ENCODE measurements around the gene BMP3. TPM values are rescaled to one million over a fixed set of nuclear protein-coding genes. Genes with fewer than 3 reads are reported as not detected.

BMP3 gene
- total RNA-seq, 4 donors from 2014 or later = 0.70 to 1.7 (median 1.1) TPM

DNA sequence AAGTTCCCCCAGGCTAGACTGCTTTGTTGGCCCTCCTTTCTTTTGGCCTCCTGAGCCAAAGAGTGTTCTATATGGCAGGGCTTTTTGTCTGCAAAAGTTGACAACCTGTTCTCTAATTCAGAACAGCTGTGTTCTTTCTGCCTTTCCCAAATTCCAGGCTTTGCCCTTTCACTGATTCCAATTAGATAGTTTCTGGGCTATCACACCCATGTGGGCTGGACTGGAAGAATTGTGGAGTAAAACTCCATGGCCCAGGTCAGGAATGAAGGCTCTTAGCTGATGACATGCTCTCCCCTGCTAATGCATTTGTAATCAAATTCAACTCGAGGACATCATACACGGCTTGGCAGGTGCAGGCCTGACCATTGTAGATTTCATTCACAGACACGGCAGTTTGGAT is 19.4 kb downstream of the BMP3 start:
- TF ChIP-seq POLR2AphosphoS5 (IDR thresholded peaks at IDR 0.05) (no peak), EP300 (IDR thresholded peaks at IDR 0.05) (no peak), POLR2A (IDR thresholded peaks at IDR 0.05) (no peak)
- TF ChIP-seq, protein P1, sequence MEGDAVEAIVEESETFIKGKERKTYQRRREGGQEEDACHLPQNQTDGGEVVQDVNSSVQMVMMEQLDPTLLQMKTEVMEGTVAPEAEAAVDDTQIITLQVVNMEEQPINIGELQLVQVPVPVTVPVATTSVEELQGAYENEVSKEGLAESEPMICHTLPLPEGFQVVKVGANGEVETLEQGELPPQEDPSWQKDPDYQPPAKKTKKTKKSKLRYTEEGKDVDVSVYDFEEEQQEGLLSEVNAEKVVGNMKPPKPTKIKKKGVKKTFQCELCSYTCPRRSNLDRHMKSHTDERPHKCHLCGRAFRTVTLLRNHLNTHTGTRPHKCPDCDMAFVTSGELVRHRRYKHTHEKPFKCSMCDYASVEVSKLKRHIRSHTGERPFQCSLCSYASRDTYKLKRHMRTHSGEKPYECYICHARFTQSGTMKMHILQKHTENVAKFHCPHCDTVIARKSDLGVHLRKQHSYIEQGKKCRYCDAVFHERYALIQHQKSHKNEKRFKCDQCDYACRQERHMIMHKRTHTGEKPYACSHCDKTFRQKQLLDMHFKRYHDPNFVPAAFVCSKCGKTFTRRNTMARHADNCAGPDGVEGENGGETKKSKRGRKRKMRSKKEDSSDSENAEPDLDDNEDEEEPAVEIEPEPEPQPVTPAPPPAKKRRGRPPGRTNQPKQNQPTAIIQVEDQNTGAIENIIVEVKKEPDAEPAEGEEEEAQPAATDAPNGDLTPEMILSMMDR (IDR thresholded peaks at IDR 0.05) = no peak
- Histone ChIP-seq H3K27me3 (peaks cover 5% of the 10 kb centered on the region), H3K4me1 (no peaks in the 10 kb centered on the region), H3K36me3 (no peaks in the 10 kb centered on the region), H3K4me3 (no peak overlapping the region), H3K9me3 (no peaks in the 10 kb centered on the region), H3K27ac (no peak overlapping the region)
- DNase-seq (ENCODE audit: low spot score in 2 of 2) = no peak
- 48% methylated on average over 3 of the region's 3 CpGs for WGBS

DNA sequence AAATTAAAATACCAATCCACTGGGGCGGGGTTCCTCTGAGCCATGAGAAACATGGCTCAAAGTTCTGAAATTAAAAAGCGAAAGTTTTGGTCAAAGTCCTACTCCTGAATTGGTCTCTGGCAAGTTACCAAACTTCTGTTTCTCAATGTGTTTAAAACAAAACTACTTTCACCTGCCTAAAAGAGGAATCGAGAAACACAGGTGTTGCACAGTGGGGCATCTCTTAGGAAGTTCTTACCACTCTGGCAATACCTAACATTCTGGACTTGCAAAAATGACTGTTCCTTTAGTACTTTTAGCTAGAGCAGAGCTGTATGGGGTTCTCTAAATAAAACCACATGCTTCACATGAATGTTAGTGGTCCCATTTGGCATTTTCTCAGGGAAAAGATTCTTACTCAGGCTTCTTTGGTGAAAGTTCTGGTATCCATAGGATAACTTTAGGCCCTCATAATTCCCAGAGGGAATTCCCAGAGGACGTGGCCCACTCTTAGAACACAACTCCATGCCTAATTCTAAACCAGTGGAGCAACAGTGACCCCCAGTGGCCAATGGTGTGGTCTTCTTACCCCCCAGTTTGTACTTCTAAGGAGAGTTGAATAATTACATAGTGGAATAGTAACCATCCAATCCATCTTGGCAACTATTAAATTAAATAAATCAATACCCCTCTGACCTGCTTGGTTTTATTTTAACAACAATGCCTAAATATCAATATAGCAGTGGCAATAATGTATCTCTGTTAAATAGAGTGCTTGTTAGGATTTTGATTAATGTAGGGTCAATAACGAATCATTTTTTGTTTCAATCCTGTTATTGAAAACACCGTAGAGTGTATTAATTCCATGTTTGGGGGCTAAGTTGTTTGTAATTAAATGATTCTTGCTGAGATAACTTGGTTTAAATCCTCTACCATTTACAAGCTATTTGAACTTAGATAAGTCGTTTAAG is 21.9 kb downstream of the BMP3 start:
- Histone ChIP-seq H3K4me1 (no peaks in the 10 kb centered on the region), H3K36me3 (no peaks in the 10 kb centered on the region), H3K27me3 (peaks cover 4% of the 10 kb centered on the region), H3K9me3 (no peaks in the 10 kb centered on the region), H3K4me3 (no peak overlapping the region), H3K27ac (no peak overlapping the region)
- 59% methylated on average over 7 of the region's 7 CpGs for WGBS
- TF ChIP-seq EP300 (IDR thresholded peaks at IDR 0.05) = no peak
- TF ChIP-seq, protein P1 (IDR thresholded peaks at IDR 0.05) = peak in 1 of 2 donors; percentile 38
- no peak for TF ChIP-seq POLR2A (IDR thresholded peaks at IDR 0.05)
- TF ChIP-seq POLR2AphosphoS5 (IDR thresholded peaks at IDR 0.05) = no peak
- no peak for DNase-seq (ENCODE audit: low spot score in 2 of 2)

DNA sequence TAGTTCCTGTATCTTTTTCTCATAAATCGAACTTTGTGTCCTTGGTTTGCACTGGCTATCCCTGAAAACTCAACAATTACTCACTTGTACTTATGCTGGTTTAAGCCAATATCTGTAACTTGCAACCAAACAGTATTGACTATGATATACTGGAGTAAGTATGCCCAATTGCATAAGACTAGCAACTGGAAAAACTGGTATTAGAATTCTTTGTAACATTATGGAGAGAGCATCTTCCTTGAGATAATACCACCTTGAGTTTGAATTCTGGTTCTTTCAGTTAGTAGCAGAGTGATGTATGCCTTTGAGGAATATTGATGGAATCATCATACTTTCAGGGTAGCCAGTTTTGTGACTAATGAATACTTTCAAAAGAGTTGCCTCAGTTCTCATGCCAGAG is 28.1 kb downstream of the BMP3 start:
- no peaks in the 10 kb centered on the region for H3K4me1 ChIP-seq
- no peak for DNase-seq (ENCODE audit: low spot score in 2 of 2)
- no peaks in the 10 kb centered on the region for H3K36me3 ChIP-seq
- WGBS = 56% methylated on average over 1 of the region's 1 CpG
- TF ChIP-seq, protein P1 (IDR thresholded peaks at IDR 0.05) = no peak
- no peak for TF ChIP-seq POLR2A (IDR thresholded peaks at IDR 0.05)
- TF ChIP-seq EP300 (IDR thresholded peaks at IDR 0.05) = no peak
- TF ChIP-seq POLR2AphosphoS5 (IDR thresholded peaks at IDR 0.05) = no peak
- no peaks in the 10 kb centered on the region for H3K9me3 ChIP-seq
- no peak overlapping the region for H3K27ac ChIP-seq
- no peak overlapping the region for H3K4me3 ChIP-seq
- H3K27me3 ChIP-seq = peaks cover 4% of the 10 kb centered on the region

DNA sequence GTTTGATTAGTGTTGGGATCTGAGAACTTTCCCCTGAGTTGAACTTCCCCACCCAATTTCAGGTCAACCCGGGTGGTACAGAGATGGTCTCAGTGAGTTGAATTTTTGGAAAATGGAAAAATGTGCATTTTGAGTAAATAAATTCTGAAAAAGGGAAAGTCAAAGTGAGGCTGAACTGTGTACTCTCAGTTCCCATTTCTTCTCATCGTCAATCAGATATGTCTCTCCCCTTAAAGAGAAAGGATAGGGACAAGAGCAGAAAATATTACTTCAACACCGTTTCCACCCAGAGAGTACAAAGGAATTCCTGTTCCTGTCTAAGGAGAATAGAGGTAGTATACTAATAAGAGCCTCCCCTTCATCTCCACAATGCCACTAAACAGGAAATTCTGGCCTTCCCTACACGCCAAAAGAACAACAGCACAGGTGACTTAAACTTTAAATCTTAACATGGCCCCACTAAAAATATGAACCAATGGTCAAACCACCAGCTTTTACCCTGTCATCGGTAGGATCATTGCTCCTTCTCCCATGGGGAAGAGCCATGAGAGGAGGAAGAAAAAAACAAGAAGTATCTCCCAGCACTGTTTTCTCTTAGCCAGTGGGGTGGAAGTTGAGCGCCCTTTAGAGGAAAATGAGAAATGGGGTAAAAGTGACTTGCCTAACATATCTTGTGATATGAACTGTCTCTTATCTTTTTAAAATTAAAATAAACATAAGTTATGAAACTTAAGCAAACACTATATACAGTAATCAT is 30.3 kb downstream of the BMP3 start:
- H3K9me3 ChIP-seq = no peaks in the 10 kb centered on the region
- H3K4me3 ChIP-seq = no peak overlapping the region
- DNase-seq (ENCODE audit: low spot score in 2 of 2) = no peak
- TF ChIP-seq POLR2A (IDR thresholded peaks at IDR 0.05) (no peak), EP300 (IDR thresholded peaks at IDR 0.05) (no peak), POLR2AphosphoS5 (IDR thresholded peaks at IDR 0.05) (no peak)
- TF ChIP-seq, protein P1 (IDR thresholded peaks at IDR 0.05) = no peak
- no peaks in the 10 kb centered on the region for H3K36me3 ChIP-seq
- H3K27me3 ChIP-seq = no peaks in the 10 kb centered on the region
- 73% methylated on average over 6 of the region's 6 CpGs for WGBS
- H3K4me1 ChIP-seq = no peaks in the 10 kb centered on the region
- H3K27ac ChIP-seq = no peak overlapping the region

DNA sequence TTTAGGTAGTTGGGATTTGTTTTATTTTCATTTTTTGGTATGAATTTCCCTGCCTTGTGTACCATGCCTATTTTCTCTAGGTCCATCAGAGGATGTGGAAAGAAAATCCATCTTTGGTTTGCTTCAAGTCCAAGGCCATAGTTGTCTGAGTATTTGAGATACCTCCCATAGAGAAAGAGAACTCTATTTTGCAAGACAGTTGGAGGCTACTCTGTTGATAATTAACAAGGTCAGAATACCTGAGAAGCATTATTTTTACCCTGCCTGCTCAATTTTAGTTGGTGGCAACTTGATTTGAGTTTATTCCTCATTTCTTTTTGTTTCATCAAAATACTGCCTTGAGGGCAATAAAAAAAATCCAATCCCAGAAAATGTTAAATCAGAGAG is 30.8 kb downstream of the BMP3 start:
- Histone ChIP-seq H3K36me3 (no peaks in the 10 kb centered on the region), H3K27me3 (no peaks in the 10 kb centered on the region), H3K4me3 (no peak overlapping the region), H3K27ac (no peak overlapping the region), H3K9me3 (no peaks in the 10 kb centered on the region), H3K4me1 (no peaks in the 10 kb centered on the region)
- TF ChIP-seq, protein P1 (IDR thresholded peaks at IDR 0.05) = no peak
- TF ChIP-seq POLR2AphosphoS5 (IDR thresholded peaks at IDR 0.05) = no peak
- no peak for TF ChIP-seq POLR2A (IDR thresholded peaks at IDR 0.05)
- TF ChIP-seq EP300 (IDR thresholded peaks at IDR 0.05) = no peak
- DNase-seq (ENCODE audit: low spot score in 2 of 2) = no peak

Data from suprapubic skin (tissue), 4 donors.